Measurements from ENCODE around the gene TBX20.

Gene TBX20

GRCh38 chr7:35277359-35277758 lies 23.5 kb upstream of the TBX20 start:
- in situ Hi-C loops (cut with MboI; ENCODE audit: low pct_unique_long_range_greater_than_20kb, low sequenced_read_pairs, unreplicated experiment), result no loop called here
- TF ChIP-seq, protein P1, sequence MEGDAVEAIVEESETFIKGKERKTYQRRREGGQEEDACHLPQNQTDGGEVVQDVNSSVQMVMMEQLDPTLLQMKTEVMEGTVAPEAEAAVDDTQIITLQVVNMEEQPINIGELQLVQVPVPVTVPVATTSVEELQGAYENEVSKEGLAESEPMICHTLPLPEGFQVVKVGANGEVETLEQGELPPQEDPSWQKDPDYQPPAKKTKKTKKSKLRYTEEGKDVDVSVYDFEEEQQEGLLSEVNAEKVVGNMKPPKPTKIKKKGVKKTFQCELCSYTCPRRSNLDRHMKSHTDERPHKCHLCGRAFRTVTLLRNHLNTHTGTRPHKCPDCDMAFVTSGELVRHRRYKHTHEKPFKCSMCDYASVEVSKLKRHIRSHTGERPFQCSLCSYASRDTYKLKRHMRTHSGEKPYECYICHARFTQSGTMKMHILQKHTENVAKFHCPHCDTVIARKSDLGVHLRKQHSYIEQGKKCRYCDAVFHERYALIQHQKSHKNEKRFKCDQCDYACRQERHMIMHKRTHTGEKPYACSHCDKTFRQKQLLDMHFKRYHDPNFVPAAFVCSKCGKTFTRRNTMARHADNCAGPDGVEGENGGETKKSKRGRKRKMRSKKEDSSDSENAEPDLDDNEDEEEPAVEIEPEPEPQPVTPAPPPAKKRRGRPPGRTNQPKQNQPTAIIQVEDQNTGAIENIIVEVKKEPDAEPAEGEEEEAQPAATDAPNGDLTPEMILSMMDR (IDR thresholded peaks at IDR 0.05; ENCODE audit: extremely low read depth, insufficient read depth, missing control alignments), result no peak
- no peak for DNase-seq (ENCODE audit: low spot score)

DNA sequence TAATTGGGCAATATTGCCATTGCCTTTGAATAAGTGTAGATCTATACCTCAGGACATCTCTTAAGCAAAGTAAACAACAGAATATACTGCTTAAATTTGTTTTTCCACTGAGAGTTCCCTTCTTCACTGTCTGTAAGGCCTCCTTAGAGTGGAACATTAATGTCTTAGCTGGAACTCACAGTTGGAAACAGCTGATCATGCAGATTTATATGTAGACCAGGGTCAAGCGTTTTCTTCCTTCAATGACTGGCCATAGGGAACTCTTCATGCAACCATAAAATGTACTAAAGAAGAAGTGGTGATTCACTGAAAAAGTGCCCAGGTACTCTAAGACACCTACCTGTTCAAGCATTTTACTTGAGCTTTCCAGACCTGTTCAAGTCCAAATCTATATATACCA lies 18.3 kb upstream of the TBX20 start:
- no peak for DNase-seq (ENCODE audit: low spot score)
- TF ChIP-seq, protein P1 (IDR thresholded peaks at IDR 0.05; ENCODE audit: extremely low read depth, insufficient read depth, missing control alignments), result no peak
- in situ Hi-C loops (cut with MboI; ENCODE audit: low pct_unique_long_range_greater_than_20kb, low sequenced_read_pairs, unreplicated experiment), result no loop called here

- DNase-seq (ENCODE audit: low spot score), result no peak
- in situ Hi-C loops (cut with MboI; ENCODE audit: low pct_unique_long_range_greater_than_20kb, low sequenced_read_pairs, unreplicated experiment), result no loop called here
- TF ChIP-seq, protein P1 (IDR thresholded peaks at IDR 0.05; ENCODE audit: extremely low read depth, insufficient read depth, missing control alignments), result no peak
These were observed 15.1 kb upstream of the TBX20 start for GRCh38 chr7:35268953-35269352.

GRCh38 chr7:35267411-35267810 lies 13.5 kb upstream of the TBX20 start:
- TF ChIP-seq, protein P1 (IDR thresholded peaks at IDR 0.05; ENCODE audit: extremely low read depth, insufficient read depth, missing control alignments), result no peak
- in situ Hi-C loops (cut with MboI; ENCODE audit: low pct_unique_long_range_greater_than_20kb, low sequenced_read_pairs, unreplicated experiment), result no loop called here
- DNase-seq (ENCODE audit: low spot score), result no peak

GRCh38 chr7:35263396-35263795 lies 9.5 kb upstream of the TBX20 start:
- DNase-seq (ENCODE audit: low spot score), result no peak
- in situ Hi-C loops (cut with MboI; ENCODE audit: low pct_unique_long_range_greater_than_20kb, low sequenced_read_pairs, unreplicated experiment), result no loop called here
- TF ChIP-seq, protein P1 (IDR thresholded peaks at IDR 0.05; ENCODE audit: extremely low read depth, insufficient read depth, missing control alignments), result no peak

DNA sequence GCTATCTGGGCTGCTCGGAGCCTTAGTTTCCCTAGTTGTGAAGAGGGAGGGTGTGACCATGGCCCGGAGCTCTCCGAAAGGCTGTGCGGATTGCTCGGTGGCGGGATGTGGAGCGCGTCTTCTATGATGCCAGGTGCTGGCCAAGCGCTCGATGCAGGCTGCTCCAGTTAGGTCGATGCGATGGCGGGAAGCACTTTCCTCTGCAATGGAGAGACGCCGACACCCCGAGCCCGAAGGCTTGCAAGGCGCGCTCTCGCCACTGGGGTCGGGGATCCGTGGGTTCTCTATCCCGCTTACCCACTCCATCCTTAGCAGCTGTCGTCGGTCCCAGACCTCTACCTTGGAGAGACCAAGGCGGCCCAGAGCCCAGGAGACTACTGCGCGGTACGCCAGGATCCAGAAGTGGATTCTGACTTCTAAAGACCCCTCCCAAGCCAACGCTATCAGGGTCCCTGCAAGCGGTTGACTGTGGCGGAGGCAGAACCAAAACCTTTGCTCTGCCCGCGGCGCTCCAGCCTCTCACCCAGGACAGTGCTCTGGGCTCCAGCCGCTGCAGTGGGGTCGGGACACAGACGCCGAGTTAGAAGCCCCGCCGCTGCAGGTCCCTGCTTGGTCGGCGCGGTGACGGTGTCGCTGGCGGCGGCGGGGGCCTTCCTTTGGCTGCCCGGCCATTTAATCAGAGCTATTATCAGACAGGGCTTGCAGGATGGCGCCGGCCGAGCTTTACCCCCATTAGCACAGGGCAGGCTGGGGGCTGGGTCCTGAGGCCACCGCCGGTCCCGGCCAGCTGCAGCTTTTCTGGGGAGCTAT lies 7.8 kb upstream of the TBX20 start:
- DNase-seq (ENCODE audit: low spot score), result no peak
- TF ChIP-seq, protein P1 (IDR thresholded peaks at IDR 0.05; ENCODE audit: extremely low read depth, insufficient read depth, missing control alignments), result no peak
- in situ Hi-C loops (cut with MboI; ENCODE audit: low pct_unique_long_range_greater_than_20kb, low sequenced_read_pairs, unreplicated experiment), result no loop called here

Measured in GM13977 (cell line).